NCI-H146 treated with DMSO at 0.1 percent for 48 hours (cell line): Measurements from ENCODE around the gene HOTAIR.

Experiments
- DNase-seq: peaks from one replicate; lab custom pipeline; 2025; ENCODE audit not compliant: unreplicated experiment; lab: John Stamatoyannopoulos, UW

The HOTAIR gene

GRCh38 chr12:53974084-53975063 lies at the start of gene HOTAIR:
Gene HOTAIR (minus strand): TSS chr12:53974954.
- no peak for DNase-seq

- no peak for DNase-seq
These were observed 49.4 kb upstream of the HOTAIR start for GRCh38 chr12:54024127-54024526.

- no peak for DNase-seq
These were observed 48.5 kb upstream of the HOTAIR start for GRCh38 chr12:54022960-54023884.

GRCh38 chr12:54021432-54022013 lies 46.8 kb upstream of the HOTAIR start:
- DNase-seq, result no peak

GRCh38 chr12:54020591-54021405 lies 46.0 kb upstream of the HOTAIR start:
- DNase-seq, result no peak

GRCh38 chr12:54019924-54020590 lies 45.3 kb upstream of the HOTAIR start:
- DNase-seq, result no peak

- no peak for DNase-seq
These were observed 44.5 kb upstream of the HOTAIR start for GRCh38 chr12:54019091-54019811.

- DNase-seq, result no peak
These were observed 43.8 kb upstream of the HOTAIR start for GRCh38 chr12:54018468-54018984.

GRCh38 chr12:54017878-54018467 lies 43.2 kb upstream of the HOTAIR start:
- peak; percentile 36 for DNase-seq

GRCh38 chr12:54017027-54017788 lies 42.5 kb upstream of the HOTAIR start:
- DNase-seq, result no peak

- no peak for DNase-seq
These were observed 41.8 kb upstream of the HOTAIR start for GRCh38 chr12:54016478-54016964.

- no peak for DNase-seq
These were observed 41.3 kb upstream of the HOTAIR start for GRCh38 chr12:54016051-54016450.

- DNase-seq, result no peak
These were observed 40.5 kb upstream of the HOTAIR start for GRCh38 chr12:54015018-54015931.

- no peak for DNase-seq
These were observed 39.7 kb upstream of the HOTAIR start for GRCh38 chr12:54014377-54015017.

- DNase-seq, result no peak
These were observed 38.1 kb upstream of the HOTAIR start for GRCh38 chr12:54012631-54013409.
